CD4-positive, alpha-beta T cell treated with Interferon alpha-2 for 1 hour (primary cell): ENCODE results near the gene ADAM22.

ENCODE experiments used
- DNase-seq, 2 donors: peaks; one replicate each; pipeline ENCODE4 v3.0.0-alpha.2; 2020 to 2022

Gene ADAM22

DNA sequence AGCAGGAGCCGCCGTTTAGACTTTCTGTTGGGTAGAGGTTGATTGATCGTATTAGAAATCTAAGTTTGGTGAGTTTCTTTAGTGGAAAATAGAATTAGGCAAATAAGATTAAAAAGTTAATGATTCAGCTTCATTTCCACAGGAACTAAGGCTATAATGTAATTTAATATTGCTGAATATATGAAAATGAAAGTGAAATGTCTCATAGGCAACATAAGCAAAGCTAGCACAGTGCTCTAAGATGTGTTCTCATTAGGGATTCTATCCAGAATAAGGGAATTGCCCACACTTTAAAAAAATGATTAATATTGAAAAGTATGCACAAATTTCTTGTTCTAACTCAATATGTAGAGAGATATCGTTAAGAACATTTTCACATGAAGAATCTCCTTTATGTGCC is 238.8 kb downstream of the ADAM22 start:
- DNase-seq: no peak

DNA sequence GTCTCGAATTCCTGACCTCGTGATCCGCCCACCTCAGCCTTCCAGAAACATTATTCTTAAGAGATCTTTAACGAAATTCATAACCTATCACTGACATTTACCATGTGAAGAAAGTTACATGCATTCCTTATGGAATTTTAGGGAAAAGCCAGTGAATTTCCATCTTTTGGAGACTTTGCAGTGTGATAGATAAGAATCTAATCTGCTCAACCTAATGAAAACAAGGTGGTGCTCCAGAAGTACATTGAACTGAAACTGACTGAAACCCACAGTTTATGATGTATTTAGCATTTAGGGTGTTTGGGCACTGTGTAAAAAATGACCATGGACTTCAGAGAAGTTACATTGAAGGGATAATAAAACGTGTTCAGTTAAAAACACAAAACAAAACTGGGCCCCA is 242.1 kb downstream of the ADAM22 start:
- DNase-seq: no peak

DNA sequence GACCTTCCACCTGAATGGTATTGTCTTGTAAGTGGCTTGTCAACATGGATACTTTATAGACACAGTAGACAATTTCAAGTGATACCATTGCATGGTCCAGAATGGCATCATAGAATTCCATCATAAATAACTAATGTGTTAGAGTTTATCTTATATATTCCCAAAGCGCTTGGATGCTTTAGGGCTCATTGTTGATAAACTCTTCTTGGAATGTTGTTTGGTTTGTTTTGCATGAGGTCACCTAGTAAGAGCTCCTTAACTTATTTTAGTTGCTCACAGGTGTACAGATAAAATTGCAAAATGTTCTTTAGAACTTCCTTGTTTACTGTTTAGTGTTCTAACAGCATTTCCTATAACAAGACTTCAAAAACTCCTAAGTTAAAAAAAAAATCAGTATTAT is 249.0 kb downstream of the ADAM22 start:
- DNase-seq: no peak

DNA sequence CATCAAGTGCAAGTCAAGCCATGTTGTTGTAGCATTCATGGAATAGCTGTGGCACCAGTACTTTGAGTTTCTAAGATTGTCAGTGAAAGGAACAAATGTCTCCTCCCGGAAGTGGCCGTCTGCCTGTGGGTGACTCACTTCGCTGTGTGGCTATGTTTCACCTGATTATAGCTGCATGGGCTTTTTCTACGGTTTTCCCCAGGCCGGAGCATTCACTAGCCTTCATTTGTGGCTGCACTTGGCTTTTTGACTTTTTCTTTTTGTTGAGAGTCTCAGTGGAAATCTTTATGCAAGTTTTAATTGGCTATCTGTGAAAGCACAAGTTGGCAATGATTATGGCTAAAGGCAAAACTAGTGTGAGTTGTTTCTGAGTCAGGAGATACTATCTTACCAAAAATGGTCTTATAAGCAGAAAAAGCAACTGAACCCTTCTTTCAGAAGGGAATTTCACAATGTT is 250.8 kb downstream of the ADAM22 start:
- no peak for DNase-seq

DNA sequence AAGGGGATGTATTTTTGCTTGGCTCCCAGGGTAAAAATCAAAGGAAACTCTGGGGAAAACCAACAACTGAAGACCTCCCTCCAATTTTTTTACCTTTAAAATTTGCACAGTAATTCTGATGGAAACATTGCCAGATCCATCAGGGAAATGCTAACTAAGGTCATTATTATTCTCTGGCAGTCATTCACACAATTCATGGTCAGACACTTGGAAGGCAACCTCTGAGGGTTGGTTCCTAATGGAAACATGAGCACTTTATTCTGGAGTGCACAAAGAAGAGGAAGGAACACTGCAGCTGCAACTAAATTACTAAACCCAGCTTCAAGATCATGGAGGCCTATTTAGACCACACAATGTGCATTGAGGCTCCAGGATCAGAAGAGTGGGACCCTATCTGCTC is 251.6 kb downstream of the ADAM22 start:
- DNase-seq: no peak

DNA sequence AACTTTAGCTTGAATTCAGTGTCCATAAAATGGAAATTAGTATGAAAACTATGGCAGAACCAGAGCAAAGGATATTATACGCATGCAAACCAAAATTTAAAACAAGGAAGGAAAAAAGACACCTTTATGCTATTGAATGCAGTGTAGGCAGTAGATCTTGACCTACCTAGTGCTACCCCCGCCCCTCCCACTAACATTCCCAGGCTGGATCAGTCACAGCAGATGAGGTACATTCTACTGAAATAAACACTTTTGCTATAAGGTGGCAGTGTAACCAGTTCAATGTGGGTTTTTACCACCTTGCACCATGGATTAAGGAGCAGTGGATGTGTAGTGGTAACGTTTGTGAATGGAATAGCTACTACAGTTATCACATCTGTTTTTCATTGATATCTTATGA is 257.9 kb downstream of the ADAM22 start:
- no peak for DNase-seq

DNA sequence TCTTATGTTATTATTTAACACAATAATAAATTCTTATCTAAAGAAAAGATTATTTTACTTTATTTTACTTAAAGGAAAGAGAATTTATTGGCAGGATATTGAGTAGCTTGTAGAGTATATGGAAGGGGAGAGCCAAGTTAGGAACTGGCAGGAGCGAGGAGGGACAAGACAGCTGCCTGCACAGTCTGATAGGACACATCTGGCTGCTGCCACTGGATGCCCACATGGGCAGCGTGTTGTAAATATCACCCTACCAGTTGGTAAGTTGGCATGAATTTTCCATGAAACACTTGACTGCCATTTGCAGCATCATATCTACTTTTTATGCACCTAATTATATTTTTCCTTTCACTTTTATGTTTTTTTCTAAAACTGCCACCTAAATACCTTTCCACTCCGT is 266.2 kb downstream of the ADAM22 start:
- DNase-seq: no peak

DNA sequence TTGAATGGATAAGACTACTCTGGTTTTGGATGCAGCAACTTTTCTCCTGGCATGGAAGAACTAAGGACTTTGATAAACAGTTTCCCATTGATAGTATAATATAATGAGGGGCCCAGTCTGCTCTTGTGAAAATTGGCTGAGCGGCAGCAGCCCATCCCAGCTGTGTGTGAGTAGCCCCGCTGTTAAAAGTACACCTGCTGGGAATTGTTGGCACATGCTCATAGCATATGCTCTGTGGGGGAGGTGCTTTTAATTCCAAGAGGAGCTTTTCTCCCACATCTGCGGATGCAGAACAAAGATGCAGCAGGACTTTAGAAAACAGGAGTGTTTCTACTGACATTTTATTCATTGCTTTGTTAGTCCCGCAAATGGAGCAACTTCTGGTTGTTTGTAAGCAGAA is 266.7 kb downstream of the ADAM22 start:
- no peak for DNase-seq

DNA sequence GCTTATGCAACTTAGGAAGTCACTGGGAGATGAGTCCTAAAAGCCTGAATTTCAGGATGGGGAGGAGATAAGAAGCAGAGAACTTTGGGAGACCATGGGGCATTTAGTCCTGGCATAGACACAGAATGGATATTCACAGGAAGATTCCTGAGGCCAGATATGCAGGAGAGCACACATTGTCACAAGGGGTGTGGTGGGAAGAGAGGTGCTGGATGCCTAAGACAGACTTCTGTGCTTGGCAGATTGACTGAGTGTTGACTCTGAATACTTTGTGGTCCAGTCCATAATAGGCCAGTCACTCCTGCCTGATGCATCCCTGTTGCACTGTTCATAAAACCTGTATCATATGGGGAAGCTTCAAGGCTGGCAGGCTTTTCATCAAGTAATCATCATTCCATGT is 267.3 kb downstream of the ADAM22 start:
- DNase-seq: no peak

DNA sequence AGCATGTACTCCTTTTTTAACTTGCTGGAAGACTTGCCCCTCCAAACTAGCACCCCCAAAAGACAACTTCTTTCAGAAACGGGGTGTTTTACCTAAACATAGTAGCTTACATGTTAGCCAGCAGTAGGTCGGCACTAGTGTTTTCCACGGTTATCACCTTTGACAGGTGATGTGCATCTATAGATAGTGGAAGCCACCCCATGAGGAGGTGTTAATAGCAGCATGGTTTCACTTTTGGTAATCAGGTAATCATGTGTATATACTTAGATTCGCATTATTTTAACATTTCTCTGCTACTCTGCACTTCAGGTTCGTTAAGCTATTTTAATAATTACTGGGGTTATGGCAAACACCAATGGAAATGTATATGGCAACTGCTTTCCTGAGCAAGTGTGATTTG is 268.2 kb downstream of the ADAM22 start:
- DNase-seq: no peak

DNA sequence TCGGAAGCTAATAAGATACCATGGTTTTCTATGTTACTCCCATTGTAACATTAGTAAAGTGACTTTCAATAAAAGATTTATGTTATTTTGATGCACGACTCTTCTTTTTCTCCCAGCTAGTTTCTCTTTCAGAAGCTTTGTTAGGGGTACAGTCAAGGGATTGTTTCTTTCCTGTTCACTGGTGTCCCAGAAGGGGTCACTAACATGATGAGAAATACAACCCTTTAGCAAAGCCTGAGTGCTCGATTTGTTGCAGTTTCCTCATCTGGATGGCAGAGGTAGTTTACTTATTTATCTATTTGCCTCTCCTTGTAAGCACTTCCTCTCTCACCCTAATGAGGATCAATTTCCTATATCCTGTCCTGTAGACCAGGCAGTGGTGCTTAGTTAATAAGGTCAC is 268.7 kb downstream of the ADAM22 start:
- DNase-seq: no peak

DNA sequence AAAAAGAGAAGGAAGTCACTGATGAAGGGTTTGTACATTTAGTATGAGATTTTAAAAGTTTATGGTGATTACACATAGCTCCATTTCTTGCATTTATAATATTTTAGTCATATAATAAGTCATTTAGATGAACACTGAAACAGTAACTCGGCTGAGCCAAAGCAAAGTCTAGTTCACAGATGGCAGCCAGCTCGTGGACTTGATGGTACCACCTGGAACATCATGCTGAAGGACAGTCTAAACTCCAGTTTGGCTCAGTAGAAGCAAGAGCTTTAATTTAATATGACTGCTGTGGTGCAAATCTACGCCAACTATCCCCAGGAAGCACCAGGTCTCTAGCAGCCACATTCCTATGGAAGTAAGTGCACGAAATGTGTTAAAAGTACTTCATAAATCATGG is 269.4 kb downstream of the ADAM22 start:
- DNase-seq: no peak

DNA sequence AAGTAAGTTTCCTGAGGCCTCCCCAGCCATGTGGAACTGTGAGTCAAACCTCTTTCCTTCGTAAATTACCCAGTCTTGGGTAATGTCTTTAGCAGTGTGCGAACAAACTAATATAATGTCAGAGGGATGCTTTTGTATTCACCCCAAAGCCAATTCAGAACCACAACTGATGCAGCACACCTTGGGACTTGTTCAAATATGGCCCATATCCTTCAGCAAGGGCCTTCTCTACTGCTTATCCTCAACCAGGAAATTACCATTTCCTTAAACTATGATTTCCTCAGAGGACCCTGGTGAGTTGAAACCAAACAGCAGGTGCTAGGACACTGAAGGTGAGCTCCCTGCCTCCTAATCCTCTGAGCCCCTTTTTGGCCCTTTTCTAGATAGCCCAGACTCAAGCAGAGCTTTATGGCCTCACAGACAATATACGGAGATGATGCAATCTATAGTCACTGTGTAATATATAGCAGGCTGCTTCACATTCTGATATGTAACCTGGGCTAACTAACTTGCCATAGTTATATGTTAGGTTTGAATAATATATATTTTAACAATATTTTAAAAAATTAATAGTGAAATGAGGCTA is 270.6 kb downstream of the ADAM22 start:
- DNase-seq: no peak

DNA sequence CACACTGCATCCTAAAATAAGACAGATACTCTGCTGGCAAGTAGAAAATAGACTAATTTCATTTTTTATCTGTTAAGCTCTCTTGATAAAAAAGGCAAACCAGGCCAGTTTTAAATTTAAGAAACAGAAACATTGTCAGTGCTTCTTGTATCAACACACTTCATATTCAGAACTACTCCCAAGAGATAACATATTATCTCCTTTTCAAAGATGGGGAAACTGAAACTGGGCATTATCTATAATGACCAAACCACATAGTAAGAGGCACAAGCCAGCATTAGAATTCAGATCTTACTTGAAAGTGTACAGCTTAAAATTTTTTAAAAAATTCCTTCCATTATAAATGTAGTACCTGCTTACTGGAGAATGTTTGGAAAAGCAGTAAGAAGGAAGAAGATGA is 271.1 kb downstream of the ADAM22 start:
- DNase-seq: no peak

DNA sequence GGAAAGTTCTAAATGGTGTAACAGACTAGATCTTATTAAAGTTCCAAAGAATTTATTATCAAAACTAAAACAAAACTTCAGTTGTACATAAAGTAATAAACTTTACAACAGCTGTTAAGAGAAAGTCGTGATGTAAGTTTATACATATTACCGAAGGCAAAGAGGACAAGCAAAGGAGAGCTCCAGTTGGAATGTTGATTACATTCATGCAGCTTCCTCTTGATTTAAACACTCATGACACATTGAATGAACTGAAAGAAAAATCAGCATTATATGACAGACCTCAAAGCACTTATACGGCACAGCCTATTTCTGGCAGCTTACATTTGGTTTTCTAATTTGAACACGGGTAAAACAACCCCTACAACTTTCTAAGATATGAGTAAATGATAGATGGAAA is 272.2 kb downstream of the ADAM22 start:
- no peak for DNase-seq

DNA sequence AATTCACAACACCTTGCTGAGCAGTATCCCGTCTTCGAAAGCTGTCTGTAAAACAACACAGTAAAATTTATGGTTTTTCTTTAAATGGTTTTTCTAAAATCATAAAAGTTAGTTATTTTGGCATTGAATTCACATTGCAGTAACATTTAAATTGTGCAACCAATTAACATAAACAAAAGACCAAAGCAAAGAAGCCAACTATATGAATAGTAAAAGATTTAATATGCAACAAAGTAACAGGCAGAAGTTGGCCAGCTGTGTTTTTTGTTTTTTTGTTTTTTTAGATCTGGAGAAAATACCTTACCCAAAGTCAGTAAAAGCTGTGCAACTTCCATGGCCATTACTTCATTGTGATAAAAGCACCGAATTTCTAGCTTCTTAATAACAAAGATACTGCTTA is 274.5 kb downstream of the ADAM22 start:
- no peak for DNase-seq

DNA sequence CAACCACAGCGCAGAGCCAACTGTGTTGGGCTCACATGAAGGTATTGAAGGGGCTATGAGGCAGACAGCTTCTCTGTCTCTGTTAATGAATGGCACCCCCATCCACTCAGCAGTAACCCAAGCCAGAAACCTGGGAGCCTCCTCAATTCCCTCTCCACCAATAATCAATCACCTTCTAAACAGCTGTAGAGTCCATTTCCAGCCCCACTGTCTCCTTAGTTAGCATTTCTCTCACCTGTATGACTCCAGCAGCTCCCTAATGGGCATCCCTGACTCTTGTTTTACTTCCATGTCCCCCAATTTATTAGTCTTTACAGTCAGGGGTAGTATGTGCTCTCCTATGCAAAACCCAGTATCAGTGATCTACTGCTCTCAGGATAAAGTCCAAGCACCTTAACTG is 278.9 kb downstream of the ADAM22 start:
- DNase-seq: no peak

DNA sequence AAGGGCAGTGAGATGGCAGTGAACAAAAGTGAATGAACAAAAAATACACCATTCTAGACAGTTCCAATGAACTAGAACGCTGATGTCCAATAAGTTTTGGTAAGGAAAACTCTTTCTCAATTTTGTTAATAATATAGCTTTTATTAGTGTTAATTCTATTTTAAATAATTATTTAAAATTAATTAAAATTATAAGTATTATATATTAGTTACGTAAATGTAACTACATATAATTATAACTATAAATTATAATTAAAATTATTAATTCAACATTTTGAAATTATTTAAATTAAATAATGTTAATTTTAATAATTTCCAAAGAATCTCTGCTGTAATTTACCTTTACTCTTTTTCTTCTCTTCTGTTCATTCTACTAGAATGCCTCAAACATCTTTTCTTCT is 280.4 kb downstream of the ADAM22 start:
- no peak for DNase-seq

DNA sequence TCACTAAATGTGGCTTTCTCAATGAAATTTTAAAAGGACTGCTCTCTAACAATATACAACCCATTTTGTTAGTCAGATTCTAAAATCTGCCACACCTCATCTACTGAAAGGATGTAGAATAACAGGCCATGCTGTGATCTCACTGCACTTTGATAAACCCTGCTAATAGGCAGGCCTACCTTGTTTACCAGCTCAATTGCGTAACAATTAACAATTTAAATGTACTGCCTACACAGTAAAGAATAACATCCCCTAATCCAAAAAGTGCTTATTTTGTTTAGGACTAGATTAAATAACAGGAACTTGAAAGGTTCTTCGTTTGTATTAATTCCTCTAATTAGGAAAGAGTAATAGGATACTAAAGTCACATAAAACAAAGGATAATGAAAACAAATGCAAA is 281.2 kb downstream of the ADAM22 start:
- no peak for DNase-seq

DNA sequence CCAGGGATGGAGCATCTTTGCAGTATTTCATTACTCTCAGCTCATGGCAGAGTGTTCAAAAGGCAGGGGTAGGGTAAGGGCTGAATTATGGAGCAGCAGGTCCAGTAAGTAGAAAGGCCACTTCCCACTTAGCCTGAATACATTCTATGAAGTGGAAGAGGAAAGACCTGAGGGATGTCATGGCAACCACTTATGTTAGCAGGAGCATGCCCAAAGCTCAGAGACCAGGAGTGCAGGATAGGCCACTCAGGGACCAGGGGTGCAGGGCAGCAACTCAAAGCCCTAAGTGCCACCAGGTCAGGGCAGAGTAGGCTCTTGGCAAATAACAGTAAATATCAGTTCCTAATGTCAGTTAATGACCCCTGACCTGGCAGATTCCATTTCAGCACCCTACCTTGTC is 282.2 kb downstream of the ADAM22 start:
- no peak for DNase-seq

DNA sequence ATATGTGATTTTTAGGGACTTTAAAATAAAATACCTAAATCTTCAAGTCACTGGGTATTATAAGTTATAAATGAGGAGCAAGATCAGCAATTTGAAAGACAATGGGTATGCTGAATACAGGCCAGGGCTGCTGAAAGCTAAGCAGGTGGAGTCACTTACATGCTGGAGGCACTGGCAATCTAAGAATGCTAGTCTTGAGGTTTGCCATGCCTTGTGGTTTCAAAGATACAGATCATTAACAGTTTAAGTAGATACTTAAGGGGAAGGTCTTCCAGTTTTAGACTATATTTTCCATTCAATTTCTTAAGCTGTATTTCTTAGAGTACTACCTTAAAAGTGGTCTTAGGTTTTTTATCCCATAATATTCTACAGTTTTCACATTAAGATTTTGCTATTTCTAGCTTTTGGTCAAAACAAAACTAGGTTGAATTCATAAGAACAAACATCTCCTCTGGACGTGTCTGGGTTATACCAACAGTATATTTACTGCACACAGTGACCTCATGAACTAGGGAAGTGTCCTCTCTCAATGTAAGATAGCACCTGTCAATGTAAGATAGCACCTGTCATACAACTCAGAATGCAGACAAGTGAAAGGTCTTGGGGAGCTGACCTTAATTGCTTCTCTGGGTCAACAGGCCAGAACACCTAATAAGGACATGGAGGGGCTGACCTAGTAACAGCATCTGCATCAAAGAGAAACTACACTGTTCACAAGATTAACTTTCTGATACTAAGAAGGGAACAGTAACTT is 283.8 kb downstream of the ADAM22 start:
- peak; percentile 5 to 35 for DNase-seq

DNA sequence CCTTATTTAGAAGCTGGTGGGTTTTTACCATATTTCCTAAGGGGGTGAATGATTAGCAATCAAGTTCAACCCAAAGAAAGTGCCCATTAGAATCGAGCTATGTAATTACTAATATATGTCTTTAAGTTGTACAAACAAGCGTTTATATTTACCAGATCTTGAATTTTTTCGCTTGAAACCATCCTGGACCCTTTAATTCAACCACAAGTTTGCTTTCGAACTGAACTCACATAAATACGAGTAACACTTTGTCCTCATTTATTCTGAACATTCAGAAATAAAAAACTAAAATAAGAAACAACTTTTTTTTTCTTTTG is 284.3 kb downstream of the ADAM22 start:
- no peak for DNase-seq

DNA sequence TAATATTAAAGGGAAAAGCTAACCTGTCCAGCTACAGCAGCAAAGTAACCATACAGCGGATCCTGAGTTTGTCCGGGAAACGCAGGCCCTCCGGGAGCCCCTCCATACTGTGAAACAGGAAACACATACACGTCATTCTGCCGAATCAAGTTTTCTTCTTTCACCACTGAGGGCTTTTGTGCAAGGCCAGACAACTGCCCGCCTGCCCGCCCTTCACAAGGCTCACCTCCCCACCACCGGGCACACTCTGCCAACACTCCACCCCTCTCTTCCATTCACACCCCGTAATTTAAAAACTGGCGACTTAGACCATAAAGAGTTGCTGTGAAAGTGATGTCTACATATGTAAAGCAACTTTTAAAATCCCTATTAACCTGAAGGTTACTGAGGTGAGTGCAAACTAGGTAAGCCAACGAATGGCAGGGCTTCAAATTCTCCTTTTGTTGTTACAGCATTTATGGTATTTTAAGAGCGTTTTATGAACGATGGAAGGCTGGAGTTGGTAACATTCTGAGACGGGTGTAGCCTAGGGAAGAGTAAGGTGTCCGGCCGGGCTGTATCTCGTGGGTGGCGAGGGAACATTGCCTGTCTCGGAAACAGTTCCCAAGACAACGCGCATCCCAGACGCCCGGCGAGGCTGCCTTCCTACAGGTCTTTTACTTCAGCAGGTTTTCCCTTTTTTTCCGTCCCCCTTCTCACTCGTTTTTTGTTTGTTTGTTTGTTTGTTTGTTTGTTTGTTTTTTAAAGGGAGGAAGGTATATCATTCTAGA is 285.0 kb downstream of the ADAM22 start:
- DNase-seq: peak; percentile 58 to 63
